ENCODE results near the gene FGF7.
"Not testable (repeated sequence)": the region's sequence is repeated elsewhere in the genome, so short reads cannot be mapped to it uniquely, and the experiment has no call there.

FGF7 gene, protein sequence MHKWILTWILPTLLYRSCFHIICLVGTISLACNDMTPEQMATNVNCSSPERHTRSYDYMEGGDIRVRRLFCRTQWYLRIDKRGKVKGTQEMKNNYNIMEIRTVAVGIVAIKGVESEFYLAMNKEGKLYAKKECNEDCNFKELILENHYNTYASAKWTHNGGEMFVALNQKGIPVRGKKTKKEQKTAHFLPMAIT

DNA sequence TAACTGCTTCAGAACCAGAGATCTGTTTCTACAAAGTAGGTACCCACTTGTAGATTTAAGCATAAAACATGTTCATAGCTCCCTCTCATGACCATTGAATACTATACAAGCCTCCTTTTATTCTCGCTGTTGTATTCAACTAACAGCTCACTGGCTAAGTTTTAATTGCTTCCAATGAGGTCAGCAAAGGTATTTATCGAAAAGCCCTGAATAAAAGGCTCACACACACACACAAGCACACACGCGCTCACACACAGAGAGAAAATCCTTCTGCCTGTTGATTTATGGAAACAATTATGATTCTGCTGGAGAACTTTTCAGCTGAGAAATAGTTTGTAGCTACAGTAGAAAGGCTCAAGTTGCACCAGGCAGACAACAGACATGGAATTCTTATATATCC is at the start of gene FGF7:
Gene FGF7 (plus strand): TSS at position 222 of the 400 bp plus-strand sequence. CDS start 1,056 bp downstream, outside the sequence.
- Histone ChIP-seq H3K4me3 (ENCODE audit: low read length) (peak within 1 kb of the TSS; percentile 56), H3K27ac (ENCODE audit: low read depth, low read length) (peak within 1 kb of the TSS; percentile 70), H3K27me3 (ENCODE audit: control insufficient read depth, insufficient read depth, low read length) (no peaks in the 10 kb centered on the region), H3K9ac (ENCODE audit: low read length) (no peak within 1 kb of the TSS), H3K4me1 (ENCODE audit: control insufficient read depth, insufficient read depth, low read length) (no peaks in the 10 kb centered on the region), H3K36me3 (ENCODE audit: control insufficient read depth, insufficient read depth, low read length) (no peaks in the 10 kb centered on the region)

GRCh38 chr15:49379996-49380395 is 43.0 kb upstream of the FGF7 start:
- H3K4me3 ChIP-seq (ENCODE audit: low read length) = no peak overlapping the region
- H3K4me1 ChIP-seq (ENCODE audit: control insufficient read depth, insufficient read depth, low read length) = no peaks in the 10 kb centered on the region
- H3K27ac ChIP-seq (ENCODE audit: low read depth, low read length) = no peak overlapping the region
- H3K36me3 ChIP-seq (ENCODE audit: control insufficient read depth, insufficient read depth, low read length) = no peaks in the 10 kb centered on the region
- no peak overlapping the region for H3K9ac ChIP-seq (ENCODE audit: low read length)
- H3K27me3 ChIP-seq (ENCODE audit: control insufficient read depth, insufficient read depth, low read length) = no peaks in the 10 kb centered on the region

- Histone ChIP-seq H3K36me3 (ENCODE audit: control insufficient read depth, insufficient read depth, low read length) (no peaks in the 10 kb centered on the region), H3K27ac (ENCODE audit: low read depth, low read length) (no peak overlapping the region), H3K9ac (ENCODE audit: low read length) (no peak overlapping the region), H3K4me3 (ENCODE audit: low read length) (no peak overlapping the region), H3K4me1 (ENCODE audit: control insufficient read depth, insufficient read depth, low read length) (no peaks in the 10 kb centered on the region), H3K27me3 (ENCODE audit: control insufficient read depth, insufficient read depth, low read length) (no peaks in the 10 kb centered on the region)
Measured at GRCh38 chr15:49380912-49381311, 42.1 kb upstream of the FGF7 start.

DNA sequence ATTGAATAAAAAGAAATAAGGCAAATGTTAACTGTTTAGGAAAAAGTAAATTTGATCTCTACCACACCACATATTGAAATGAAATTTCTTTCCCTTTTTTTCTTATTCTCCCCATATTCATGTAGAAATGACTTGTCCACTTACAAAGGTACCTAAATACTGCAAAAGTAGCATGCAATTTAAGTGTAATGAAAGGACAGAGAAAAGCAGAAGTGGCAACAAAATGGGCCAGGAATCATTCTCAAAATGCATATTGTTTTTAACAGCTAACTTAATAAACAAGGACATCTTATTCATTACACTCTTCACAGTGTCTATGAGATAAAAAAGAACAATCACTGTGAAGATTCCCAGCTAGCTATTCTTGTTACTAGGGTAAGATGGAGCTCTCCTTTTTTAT is 40.6 kb upstream of the FGF7 start:
- no peak overlapping the region for H3K4me3 ChIP-seq (ENCODE audit: low read length)
- no peaks in the 10 kb centered on the region for H3K27me3 ChIP-seq (ENCODE audit: control insufficient read depth, insufficient read depth, low read length)
- no peak overlapping the region for H3K27ac ChIP-seq (ENCODE audit: low read depth, low read length)
- no peaks in the 10 kb centered on the region for H3K36me3 ChIP-seq (ENCODE audit: control insufficient read depth, insufficient read depth, low read length)
- no peaks in the 10 kb centered on the region for H3K4me1 ChIP-seq (ENCODE audit: control insufficient read depth, insufficient read depth, low read length)
- H3K9ac ChIP-seq (ENCODE audit: low read length) = no peak overlapping the region

GRCh38 chr15:49383266-49383665 is 39.8 kb upstream of the FGF7 start:
- no peaks in the 10 kb centered on the region for H3K36me3 ChIP-seq (ENCODE audit: control insufficient read depth, insufficient read depth, low read length)
- H3K27ac ChIP-seq (ENCODE audit: low read depth, low read length) = no peak overlapping the region
- H3K4me3 ChIP-seq (ENCODE audit: low read length) = no peak overlapping the region
- H3K27me3 ChIP-seq (ENCODE audit: control insufficient read depth, insufficient read depth, low read length) = no peaks in the 10 kb centered on the region
- H3K4me1 ChIP-seq (ENCODE audit: control insufficient read depth, insufficient read depth, low read length) = no peaks in the 10 kb centered on the region
- no peak overlapping the region for H3K9ac ChIP-seq (ENCODE audit: low read length)

- Histone ChIP-seq H3K27ac (ENCODE audit: low read depth, low read length) (no peak overlapping the region), H3K4me3 (ENCODE audit: low read length) (no peak overlapping the region), H3K9ac (ENCODE audit: low read length) (no peak overlapping the region), H3K36me3 (ENCODE audit: control insufficient read depth, insufficient read depth, low read length) (no peaks in the 10 kb centered on the region), H3K27me3 (ENCODE audit: control insufficient read depth, insufficient read depth, low read length) (no peaks in the 10 kb centered on the region), H3K4me1 (ENCODE audit: control insufficient read depth, insufficient read depth, low read length) (no peaks in the 10 kb centered on the region)
Measured at GRCh38 chr15:49387471-49387870, 35.6 kb upstream of the FGF7 start.

- H3K4me1 ChIP-seq (ENCODE audit: control insufficient read depth, insufficient read depth, low read length); H3K27me3 ChIP-seq (ENCODE audit: control insufficient read depth, insufficient read depth, low read length); H3K4me3 ChIP-seq (ENCODE audit: low read length); H3K27ac ChIP-seq (ENCODE audit: low read depth, low read length); H3K9ac ChIP-seq (ENCODE audit: low read length); H3K36me3 ChIP-seq (ENCODE audit: control insufficient read depth, insufficient read depth, low read length): not testable (repeated sequence)
Measured at GRCh38 chr15:49402515-49403296, 20.3 kb upstream of the FGF7 start.

DNA sequence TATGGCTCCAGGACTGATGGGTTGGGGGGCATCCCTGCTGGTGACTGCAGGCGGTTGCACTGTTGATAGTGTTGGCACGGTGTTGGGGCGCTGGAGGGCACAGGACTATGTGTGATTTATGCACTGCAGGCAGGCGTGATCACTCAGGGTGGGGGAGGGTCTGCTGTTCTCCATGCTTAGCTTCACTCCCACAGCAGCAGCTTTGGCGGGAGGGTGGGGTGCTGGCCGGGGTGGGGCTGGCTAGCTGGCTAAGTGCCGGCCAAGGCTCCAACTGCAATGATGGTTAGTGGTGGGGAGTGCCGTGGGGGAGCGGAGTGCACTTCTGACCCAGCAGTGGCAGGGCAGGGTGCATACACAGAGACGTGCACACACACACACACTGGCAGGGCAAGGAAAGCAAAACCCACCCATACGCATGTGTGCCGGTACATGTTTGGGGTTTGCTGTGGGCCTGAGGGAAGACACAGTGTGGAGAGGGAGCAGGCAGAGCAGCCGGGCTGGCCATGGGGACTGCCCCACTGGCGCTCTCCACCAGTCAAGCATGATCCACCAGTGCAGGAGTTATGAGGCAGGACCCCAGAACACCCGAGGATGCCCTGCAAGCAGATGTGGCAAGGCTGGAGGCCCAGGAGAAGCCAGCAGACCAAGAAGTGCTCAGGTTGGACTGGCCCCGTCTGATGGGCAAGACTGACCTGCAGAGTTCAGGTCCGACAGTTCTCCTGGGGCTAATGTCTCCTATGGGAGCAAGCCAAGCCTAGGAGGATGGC is 16.5 kb upstream of the FGF7 start:
- no peak overlapping the region for H3K4me3 ChIP-seq (ENCODE audit: low read length)
- no peaks in the 10 kb centered on the region for H3K27me3 ChIP-seq (ENCODE audit: control insufficient read depth, insufficient read depth, low read length)
- no peaks in the 10 kb centered on the region for H3K36me3 ChIP-seq (ENCODE audit: control insufficient read depth, insufficient read depth, low read length)
- H3K4me1 ChIP-seq (ENCODE audit: control insufficient read depth, insufficient read depth, low read length) = no peaks in the 10 kb centered on the region
- no peak overlapping the region for H3K27ac ChIP-seq (ENCODE audit: low read depth, low read length)
- no peak overlapping the region for H3K9ac ChIP-seq (ENCODE audit: low read length)

- Histone ChIP-seq H3K4me1 (ENCODE audit: control insufficient read depth, insufficient read depth, low read length) (no peaks in the 10 kb centered on the region), H3K9ac (ENCODE audit: low read length) (no peak overlapping the region), H3K36me3 (ENCODE audit: control insufficient read depth, insufficient read depth, low read length) (no peaks in the 10 kb centered on the region), H3K4me3 (ENCODE audit: low read length) (no peak overlapping the region), H3K27ac (ENCODE audit: low read depth, low read length) (no peak overlapping the region), H3K27me3 (ENCODE audit: control insufficient read depth, insufficient read depth, low read length) (no peaks in the 10 kb centered on the region)
Measured at GRCh38 chr15:49410641-49411040, 12.4 kb upstream of the FGF7 start.

DNA sequence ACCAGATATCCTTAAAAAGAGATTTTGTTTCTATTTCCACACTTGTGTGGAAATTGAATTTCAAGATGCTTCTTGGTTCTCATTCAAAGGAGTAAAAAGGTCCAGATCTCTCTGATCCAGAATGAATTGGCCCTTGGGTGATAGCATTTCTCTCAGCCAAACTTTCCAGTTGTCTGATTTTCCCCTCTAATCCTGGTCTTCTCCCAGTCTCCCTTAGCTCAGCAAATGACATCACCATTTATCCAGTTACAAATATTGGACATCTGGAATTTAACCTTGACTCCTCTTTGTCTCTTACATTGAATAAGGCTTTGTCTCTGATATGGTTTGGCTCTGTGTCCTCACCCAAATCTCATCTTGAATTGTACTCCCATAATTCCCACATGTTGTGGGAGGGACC is 10.2 kb upstream of the FGF7 start:
- Histone ChIP-seq H3K4me1 (ENCODE audit: control insufficient read depth, insufficient read depth, low read length) (no peaks in the 10 kb centered on the region), H3K27ac (ENCODE audit: low read depth, low read length) (no peak overlapping the region), H3K36me3 (ENCODE audit: control insufficient read depth, insufficient read depth, low read length) (no peaks in the 10 kb centered on the region), H3K4me3 (ENCODE audit: low read length) (no peak overlapping the region), H3K9ac (ENCODE audit: low read length) (no peak overlapping the region), H3K27me3 (ENCODE audit: control insufficient read depth, insufficient read depth, low read length) (no peaks in the 10 kb centered on the region)

- Histone ChIP-seq H3K27ac (ENCODE audit: low read depth, low read length) (no peak overlapping the region), H3K9ac (ENCODE audit: low read length) (no peak overlapping the region), H3K36me3 (ENCODE audit: control insufficient read depth, insufficient read depth, low read length) (no peaks in the 10 kb centered on the region), H3K4me3 (ENCODE audit: low read length) (no peak overlapping the region), H3K4me1 (ENCODE audit: control insufficient read depth, insufficient read depth, low read length) (no peaks in the 10 kb centered on the region), H3K27me3 (ENCODE audit: control insufficient read depth, insufficient read depth, low read length) (no peaks in the 10 kb centered on the region)
Measured at GRCh38 chr15:49415149-49415548, 7.9 kb upstream of the FGF7 start.

DNA sequence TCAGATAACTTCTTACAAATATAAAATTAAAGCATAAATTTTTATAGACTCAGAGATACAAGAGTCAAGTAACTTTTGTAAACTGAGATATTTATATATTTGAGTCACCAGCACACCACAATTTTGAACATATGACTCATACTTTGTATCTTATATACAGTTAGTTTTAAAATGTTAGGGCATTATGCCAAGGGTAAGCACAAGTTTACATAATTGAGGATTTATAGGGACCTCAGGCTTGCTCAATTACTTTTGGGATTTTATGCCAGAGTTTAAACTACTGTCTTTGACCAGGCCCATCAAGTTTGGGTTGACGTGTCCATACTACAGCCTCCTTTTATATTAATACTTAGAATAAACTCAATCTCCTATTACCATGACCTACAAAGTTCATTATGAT is 7.4 kb upstream of the FGF7 start:
- Histone ChIP-seq H3K27me3 (ENCODE audit: control insufficient read depth, insufficient read depth, low read length) (no peaks in the 10 kb centered on the region), H3K36me3 (ENCODE audit: control insufficient read depth, insufficient read depth, low read length) (no peaks in the 10 kb centered on the region), H3K9ac (ENCODE audit: low read length) (no peak overlapping the region), H3K4me3 (ENCODE audit: low read length) (no peak overlapping the region), H3K4me1 (ENCODE audit: control insufficient read depth, insufficient read depth, low read length) (no peaks in the 10 kb centered on the region), H3K27ac (ENCODE audit: low read depth, low read length) (no peak overlapping the region)

Measured in rectal smooth muscle tissue (tissue), 1 donor.